ENCODE data around the gene KCNK7. TPM values are rescaled to one million over a fixed set of nuclear protein-coding genes. Genes with fewer than 3 reads are reported as not detected.

Gene KCNK7
- total RNA-seq, 1 experiment from 2014 or later: 1.2 TPM

DNA sequence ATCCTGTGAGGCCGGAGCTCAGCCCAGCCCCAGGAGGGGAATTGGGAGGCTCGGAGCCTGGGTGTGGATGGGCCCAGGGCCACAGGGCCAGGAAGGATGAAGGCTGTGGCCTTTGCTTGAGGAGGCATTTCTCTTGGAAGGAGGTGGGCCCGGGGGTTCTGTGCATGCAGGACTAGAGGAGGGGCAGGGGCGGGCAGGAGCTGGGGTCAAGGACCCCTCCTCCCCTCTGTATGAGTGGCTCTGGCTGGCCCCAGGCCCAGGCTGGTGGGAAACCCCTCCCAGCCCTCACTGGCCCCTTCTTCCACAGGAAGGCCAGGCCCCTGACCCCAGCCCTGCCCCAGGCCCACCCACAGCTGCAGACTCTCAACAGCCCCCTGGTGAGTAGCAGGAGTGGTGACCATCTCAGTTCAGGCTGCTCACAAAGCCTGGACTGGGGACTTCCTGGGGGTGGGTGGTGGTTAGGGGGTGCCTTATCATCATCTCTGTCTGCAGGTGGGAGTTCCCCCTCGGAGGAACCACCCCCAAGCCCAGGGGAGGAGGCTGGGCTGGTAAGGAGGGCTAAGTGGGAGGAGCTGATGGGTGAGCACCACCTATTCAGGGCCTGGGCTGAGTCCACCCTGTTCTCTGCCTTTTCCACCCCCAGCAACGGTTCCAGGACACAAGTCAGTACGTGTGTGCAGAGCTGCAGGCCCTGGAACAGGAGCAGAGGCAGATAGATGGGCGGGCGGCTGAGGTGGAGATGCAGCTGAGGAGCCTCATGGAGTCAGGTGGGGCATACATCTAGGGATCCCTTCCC is 6.0 kb downstream of the KCNK7 start:
- DNase-seq (ENCODE audit: low spot score): no peak

DNA sequence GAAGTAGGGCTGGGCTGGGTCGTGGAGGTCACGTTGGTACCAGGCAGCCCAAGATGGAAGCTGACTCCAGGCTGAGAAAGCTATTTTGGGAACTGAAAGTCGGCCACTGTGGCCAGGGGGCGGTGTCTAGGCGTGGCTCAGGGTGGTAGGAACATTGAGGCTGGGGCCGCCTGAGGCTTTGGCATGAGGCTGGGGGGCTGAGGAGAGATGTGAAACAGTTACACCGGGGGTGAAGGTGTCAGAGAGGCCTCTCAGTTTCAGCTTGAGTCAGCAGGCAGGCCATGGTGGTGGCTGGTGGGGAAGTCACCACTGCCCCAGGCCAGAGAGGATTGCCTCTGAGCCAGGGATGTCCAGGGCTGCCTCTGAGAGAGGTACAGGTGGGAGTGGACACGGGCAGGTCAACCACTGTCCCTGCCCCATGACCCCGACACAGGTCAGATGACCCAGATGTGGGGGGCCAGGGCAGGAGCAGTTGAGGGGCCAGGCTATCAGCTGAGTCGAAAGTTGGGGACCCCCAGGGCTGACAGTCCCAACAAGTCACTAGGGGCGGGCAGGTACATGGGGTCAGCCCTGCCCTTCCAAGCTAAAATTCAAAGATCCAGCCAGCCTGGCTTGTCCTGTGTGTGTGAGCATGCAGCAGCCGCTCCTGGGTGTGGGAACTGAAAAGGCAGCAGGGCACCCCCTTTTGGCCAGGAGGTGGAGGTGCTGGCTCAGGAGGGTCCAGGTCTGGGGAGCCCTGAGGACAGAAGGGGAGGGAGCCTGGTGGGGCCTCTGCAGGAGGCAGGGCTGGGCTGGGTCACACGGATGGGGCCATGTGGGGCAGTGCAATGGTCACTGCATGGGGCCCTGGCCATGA is 7.2 kb downstream of the KCNK7 start:
- peak; percentile 67 for DNase-seq (ENCODE audit: low spot score)

DNA sequence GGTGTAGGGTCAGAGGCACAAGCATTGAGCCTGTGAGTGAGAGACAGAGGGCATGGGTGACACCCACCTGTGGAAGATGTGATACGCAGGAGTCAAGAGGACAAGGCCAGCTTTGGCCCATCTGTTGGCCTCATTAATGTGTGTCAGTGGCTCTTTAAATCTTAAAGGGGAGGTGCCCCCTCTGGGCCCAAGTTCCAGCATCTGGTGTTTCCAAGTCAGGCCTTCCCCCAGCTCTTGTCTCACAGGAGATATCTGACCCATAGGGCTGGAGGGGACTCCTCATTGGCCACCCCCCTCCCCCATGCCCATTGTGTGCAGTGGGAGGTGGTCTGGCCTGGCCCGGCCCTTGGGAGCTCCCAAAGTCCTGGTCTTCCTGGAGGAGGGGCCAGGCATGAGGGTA is 8.9 kb downstream of the KCNK7 start:
- no peak for DNase-seq (ENCODE audit: low spot score)

DNA sequence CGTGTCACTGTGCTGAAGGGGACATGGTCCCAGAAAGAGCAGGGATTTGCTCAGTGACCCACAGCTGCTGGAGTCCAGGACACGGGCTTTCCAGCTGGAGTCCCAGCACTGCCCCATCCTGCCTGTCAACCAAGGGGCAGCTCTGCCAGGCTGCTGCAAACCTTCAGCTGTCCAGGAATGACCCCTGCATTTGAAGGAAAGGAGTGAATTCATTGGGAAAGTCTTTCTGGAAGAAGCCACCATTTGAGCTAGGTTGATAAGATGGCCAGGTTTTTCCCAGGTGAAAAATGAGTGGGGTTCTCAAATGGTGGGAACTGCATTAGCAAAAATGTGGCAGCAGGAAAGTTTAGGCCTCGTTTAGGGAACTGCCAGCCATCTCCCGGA is 9.4 kb downstream of the KCNK7 start:
- no peak for DNase-seq (ENCODE audit: low spot score)

DNA sequence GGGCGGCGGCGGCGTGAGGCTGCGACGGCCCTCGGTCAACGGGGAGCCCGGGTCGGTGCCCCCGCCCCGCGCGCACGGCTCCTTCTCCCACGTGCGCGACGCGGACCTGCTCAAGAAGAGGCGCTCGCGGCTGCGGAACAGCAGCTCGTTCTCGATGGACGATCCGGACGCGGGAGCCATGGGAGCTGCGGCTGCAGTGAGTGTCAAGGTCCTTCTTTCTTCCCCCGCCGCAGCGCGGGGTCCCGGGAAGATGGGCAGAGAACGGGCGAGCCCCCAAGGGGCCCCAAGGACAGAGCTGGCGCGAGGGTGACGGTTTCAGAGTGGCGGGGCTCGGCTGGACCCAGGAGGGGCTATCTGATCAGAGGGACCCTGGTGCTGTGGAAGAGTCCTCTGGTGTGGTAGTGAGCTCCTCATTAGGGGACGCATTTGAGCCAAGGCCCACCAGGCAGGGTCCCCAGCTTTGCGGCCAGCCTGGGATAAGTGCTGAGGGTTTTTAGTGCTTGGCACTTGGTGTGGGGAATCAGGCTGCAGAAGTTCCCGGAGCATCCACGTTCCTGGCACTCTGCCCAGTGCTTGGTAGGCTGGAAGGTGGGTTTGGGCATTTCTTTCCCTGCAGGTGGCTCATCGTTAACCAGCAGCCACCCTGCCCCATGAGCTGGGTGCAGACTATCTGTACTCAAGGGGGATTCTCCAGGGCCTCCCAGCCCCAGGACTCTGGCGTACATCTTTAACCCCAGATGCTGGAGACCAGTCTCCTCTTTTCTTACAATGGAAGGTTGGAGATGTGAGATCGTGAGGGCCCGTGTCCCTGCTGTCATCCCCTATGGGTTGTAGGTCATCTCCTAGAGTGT is 10.0 kb downstream of the KCNK7 start:
- DNase-seq (ENCODE audit: low spot score): no peak

DNA sequence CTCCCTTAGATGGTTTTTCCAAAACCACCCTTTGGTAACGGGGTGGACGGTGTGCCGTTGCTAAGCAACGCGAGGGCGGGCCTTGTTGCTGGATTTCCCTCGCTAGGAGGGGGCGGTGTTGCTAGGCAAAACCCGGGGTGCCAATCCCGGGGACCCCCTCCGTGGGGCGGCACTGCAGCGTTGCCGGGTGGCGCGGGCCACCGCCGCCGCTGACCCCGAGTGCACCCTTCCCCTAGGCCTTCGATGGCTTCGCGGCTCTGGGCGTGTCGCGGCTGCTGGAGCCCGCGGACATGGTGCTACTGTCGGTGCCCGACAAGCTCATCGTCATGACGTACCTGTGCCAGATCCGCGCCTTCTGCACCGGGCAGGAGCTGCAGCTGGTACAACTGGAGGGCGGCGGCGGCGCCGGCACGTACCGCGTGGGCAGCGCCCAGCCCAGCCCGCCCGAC is 10.9 kb downstream of the KCNK7 start:
- no peak for DNase-seq (ENCODE audit: low spot score)

DNA sequence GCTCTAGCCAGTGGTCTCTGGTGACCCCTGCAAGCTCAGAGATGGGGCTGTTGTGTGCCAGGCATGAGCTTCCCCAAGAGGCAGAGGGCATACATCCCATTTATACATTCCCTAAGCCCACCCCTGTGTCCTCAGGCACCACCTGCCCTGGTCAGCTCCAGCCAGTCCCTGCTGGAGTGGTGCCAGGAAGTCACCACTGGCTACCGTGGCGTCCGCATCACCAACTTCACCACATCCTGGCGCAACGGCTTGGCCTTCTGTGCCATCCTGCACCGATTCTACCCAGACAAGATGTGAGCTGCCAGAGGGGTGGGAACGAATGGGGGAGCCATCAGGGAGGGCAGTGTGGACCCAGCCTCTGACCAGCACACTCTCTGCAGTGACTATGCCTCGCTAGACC is 11.5 kb downstream of the KCNK7 start:
- DNase-seq (ENCODE audit: low spot score): no peak

DNA sequence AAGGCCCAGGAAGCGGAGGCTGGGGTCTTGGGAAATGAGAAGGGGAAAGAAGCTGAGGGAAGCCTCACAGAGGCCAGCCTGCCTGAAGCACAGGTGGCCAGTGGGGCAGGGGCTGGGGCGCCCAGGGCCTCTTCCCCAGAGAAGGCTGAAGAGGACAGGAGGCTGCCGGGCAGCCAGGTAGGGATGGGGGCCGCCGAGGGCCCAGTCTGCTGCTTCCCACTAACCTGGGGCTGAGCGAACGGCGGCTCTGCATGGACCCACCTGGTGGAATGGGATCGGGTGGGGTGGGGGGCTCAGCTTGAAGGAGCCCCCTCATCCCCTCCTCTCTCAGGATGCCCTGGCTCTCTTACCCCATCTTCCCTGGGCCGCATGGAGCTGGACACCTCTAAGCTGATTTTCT is 12.0 kb downstream of the KCNK7 start:
- DNase-seq (ENCODE audit: low spot score): no peak

DNA sequence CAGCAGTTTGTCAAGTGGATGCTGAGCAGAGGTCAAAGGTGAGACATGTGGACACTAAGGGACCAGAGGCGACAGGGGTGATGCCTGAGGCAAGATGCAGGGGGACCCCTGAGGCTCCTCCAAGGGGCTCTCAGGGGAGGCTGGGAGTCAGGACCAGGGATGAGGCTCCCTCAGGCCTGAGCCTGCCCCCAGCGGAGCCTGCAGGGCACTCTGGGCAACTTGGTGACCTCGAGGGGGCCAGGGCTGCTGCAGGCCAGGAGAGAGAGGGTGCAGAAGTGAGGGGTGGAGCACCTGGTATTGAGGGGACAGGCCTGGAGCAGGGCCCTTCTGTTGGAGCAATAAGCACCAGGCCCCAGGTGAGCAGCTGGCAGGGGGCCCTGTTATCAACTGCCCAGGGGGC is 13.7 kb downstream of the KCNK7 start:
- DNase-seq (ENCODE audit: low spot score): no peak

DNA sequence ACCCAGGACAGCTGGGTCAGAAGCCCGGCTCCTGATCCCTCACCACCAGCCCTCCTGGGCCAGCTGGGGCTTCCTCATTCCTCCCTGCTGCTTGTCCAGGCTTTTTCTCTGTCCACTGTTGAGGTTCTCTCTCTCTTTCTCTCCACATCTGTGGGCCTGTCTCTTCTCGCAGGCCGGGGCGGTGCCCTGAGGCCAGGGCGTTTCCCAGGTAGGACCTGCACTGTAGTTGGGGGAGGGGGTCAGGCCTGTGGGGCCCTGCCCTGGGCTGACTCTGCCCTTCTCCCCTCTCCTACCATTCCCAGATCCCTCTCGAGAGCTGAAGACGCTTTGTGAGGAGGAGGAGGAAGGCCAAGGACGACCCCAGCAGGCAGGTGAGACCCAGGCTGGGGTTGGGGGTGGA is 14.8 kb downstream of the KCNK7 start:
- no peak for DNase-seq (ENCODE audit: low spot score)

DNA sequence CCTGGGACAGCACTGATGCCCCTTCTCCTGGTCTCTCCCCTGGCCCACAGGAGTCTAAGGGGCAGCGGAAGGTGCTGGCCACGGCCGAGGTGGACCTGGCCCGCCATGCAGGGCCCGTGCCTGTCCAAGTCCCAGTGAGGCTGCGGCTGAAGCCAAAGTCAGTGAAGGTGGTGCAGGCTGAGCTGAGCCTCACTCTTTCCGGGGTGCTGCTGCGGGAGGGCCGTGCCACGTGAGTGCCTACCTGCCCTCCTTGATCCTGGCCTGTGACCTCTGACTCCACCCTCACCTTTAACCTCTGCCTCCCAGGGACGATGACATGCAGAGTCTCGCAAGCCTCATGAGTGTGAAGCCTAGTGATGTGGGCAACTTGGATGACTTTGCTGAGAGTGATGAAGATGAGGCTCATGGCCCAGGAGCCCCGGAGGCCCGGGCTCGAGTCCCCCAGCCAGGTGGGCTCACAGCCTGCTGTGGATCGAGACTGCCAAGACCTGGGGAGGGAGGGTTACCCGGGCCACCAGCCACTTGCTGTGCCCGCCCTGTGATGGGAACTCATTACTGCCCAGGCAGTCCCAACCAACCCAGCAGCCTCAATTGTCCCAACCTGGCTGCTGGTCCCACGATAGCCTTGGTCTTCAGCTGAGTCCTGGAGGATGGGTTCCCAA is 15.4 kb downstream of the KCNK7 start:
- DNase-seq (ENCODE audit: low spot score): no peak

DNA sequence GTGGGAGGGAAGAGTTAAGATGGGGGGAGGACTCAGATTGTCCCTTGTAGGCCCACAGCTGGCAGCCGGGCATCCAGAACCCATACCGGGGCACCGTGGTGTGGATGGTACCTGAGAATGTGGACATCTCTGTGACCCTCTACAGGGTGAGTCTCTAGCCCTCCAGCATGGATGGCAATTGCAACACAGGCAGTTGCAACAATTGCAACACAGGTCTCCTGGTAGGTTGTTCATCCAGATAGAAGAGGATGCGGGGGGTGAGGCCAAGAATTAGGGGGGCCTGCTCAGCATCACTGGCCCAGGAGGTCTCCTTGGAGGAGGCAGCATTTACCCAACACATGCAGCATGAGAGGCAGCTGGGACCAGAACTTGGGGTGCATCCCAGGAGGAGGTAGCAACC is 16.3 kb downstream of the KCNK7 start:
- no peak for DNase-seq (ENCODE audit: low spot score)

DNA sequence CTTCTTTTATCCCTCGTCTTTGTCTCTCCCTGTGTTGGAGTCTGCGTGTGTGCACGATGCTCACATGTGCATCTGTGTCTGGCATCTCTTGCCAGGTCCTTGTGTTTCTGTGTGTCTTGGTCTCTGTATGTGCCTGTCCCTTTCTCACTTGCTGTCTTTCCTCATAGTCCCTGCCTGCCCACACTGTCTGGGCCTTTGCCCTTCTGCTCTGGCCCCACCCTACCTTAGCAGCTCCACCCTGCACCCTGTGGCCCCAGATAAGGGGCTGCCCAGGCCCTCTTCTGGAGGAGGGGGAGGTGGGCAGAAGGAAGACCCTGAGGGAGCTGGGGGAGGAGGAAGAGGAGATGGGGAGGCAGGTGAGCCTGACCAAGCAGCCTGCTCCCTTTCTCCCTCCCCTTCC is 16.9 kb downstream of the KCNK7 start:
- DNase-seq (ENCODE audit: low spot score): no peak

DNA sequence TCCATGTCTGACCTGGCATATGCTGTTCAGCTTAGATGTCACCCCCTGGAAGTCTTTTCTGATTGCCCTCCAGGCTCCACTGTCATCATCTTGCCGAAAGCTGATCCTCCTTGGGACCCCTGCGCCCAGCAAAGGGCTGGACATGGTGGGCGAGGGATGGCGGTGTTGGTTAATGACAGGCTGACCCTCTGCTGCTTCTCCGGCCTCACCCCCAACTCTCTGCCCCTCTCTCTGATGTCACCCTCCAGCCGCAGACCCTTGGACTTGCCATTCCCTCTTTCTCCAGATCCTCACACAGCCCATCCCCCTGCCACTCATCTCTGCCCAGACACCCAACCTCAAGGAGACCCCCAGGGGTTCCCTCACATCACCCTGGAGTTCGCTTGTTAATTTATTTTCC is 17.5 kb downstream of the KCNK7 start:
- DNase-seq (ENCODE audit: low spot score): no peak

DNA sequence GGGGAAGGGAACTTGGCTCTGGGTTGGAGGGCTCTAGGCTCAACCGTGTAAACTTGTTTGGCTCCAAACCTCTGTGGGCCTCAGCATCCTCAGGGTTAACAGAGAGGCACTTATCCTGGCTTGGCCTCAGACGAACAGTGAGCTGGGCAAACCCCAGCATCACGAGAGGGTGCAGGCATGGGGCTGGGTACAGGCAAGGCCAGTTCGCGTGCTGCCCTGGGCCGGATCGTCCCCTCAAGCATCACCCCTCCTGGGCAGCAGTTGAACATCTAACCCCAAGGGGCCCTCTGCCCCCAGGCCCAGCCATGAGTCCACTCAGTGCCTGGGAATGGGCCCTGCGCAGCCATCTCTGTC is 17.9 kb downstream of the KCNK7 start:
- no peak for DNase-seq (ENCODE audit: low spot score)

DNA sequence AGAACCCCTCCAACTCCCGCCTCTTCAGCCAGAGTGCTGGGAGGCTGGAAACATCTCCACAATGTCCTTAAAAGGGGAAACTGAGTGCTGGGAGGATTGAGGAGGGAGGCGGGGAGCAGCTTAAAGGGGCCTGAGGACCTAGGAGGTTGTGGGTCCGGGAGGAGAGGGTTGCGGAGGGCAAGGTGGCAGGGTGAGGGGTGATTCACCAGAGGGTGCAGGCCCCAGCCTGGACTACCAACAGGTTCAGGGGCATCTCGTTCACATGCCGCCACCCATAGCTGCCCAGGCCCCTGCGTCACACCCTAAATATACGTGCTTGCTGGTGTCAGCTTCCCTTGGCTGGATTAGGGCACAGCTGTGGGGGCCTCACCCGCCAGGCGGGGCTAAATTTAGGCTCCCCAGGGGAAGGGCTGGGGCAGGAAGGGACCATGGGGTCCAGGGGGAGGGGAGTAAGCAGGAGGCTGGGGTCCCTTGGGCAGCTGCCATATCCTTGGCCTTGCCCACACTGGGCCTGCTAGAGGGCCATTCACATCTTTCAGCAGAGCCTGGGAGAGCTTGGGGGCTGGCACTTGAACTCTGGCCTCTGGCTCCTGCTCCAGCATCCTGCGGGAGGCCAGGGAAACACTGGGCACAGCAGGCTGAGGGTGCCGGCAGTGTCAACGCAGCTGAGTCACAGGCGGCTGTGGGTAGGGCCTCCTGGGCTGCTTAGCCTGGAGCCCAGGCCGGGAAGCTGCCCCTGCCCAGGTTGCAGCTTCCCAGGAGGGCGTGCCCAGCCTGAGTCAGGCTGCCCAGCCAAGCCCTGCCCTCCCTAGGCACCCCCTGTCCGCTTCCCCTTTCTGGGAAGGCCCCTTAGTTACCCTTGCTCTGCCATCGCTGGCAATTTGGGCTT is 18.5 kb downstream of the KCNK7 start:
- peak; percentile 79 for DNase-seq (ENCODE audit: low spot score)

DNA sequence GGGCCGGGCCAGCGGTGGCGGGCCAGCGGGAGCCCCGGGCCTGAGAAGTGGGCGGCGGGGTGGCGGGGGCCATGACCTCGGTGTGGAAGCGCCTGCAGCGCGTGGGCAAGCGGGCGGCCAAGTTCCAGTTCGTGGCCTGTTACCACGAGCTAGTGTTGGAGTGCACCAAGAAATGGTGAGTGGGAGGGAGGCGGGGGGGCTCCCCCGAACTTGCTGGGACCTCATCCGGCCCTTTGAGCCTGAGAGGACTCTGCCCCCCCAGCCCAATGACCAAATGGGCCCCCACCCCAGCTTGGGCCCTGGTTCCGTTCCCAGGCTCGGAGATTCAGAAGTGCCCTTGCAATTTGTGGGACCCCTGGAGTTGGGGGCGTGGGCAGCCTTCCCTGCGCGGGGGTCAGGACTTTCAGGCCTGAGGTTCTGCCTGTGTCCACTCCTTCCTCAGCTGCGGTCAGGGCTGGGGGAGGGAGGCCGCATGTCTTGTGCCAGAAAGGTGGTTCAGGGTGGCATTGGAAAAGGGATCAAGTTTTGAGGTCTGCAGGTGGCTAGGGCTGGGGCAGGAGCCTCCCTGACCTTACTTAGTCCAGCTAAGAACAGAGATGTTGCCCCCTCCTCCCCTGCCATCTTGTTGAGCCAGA is 19.3 kb downstream of the KCNK7 start:
- no peak for DNase-seq (ENCODE audit: low spot score)

DNA sequence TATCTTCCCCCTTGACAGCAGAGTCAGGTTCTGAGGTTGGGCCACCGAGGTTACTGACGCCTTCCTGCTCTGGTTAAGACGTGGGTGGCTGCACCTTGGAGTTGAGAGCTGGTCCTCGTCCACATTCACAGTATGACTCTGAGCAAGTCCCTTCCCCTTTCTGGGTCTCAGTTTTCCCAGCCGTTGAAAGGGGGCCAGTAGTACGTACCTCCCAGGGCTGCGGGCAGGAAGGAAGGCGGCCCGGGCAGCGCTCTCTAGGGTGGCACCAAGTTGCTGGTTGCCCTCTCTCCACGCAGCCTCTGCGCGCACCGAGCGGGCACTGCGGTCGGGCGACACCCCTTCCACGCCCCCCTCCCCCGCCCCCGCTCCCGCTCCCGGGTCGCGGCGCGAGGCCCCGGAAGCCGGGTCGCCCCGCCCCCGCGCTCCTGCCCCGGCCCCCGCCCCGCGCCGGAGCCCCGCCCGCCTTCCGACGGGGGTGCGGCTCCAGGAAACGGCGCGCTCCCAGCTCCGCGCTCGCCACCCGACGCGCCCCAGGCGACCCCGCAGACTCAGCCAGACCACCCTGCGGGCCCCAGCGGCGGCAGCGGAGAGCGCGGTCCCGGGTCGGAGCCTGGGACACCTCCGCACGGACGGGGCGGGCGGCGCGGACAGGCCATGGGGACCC is 19.9 kb downstream of the KCNK7 start, which contains the start of gene EHBP1L1:
Gene EHBP1L1 (plus strand): TSS at position 486 of the 664 bp plus-strand sequence. CDS start 250 bp downstream, outside the sequence.
- peak; percentile 72 for DNase-seq (ENCODE audit: low spot score)
